Keratinocyte (primary cell): ENCODE measurements around the gene JUP.

ENCODE experiments used
- EZH2 ChIP-seq: IDR thresholded peaks from one replicate; pipeline ENCODE4 v1.6.1; 2012; ENCODE audit warnings: inconsistent platforms, mild to moderate bottlenecking, low read length, moderate library complexity
- TF ChIP-seq, protein P1 (sequence below), 3 experiments: IDR thresholded peaks in 1 of 3; conservative IDR thresholded peaks in 1 of 3; optimal IDR thresholded peaks in 1 of 3; 2 replicates in 2 of 3; 3 replicates in 1 of 3; pipeline versions ENCODE3 to v1.5.1; 2011; ENCODE audit warnings: low read length in 3 of 3, mild to moderate bottlenecking in 3 of 3, moderate library complexity in 2 of 3, control low read depth in 1 of 3, inconsistent platforms in 1 of 3; ENCODE audit not compliant: insufficient read depth in 2 of 3; ENCODE audit errors: extremely low read depth in 1 of 3

DNA sequence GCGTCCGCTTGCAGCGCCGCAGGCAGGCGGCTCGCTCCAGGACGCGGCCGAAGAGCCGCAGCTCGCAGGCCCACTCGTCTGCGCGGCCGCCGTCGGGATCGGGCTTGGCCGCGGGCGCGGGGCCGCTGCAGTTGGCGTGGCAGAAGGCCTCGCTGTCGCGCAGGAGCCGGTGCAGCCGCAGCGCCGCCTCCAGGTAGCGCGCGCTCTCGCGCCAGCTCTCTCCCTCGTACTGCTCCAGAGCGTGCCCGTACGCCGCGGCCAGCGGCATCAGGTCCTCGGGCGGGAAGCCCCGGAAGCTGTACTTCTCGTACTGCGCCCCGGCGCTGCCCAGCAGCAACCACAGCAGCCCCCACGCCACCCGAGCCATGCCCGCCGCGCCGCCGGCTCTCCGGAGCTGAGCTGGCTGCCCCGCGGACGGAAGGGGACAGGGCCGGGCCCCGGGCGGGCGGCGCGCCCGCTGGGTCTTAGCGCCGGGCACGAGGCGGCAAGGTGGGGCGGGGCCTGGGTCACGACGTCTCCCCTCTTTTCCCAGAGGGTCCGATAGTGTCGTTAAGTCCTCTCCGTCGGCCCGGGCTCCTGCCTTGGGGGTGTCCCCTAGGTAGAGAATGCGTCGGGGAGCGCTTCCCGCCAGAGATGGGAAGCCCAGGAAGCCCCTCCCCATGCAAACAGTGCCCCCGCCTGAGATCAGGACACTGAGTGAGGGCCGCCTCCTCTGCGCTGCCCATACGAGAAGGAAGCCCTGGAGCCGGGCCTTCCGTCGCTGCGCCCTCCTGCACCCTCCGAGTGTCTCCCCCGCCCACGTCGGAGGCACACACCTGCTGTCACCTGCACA, 25.3 kb upstream of the JUP start, which contains the start of gene P3H4:
- TF ChIP-seq, protein P1, sequence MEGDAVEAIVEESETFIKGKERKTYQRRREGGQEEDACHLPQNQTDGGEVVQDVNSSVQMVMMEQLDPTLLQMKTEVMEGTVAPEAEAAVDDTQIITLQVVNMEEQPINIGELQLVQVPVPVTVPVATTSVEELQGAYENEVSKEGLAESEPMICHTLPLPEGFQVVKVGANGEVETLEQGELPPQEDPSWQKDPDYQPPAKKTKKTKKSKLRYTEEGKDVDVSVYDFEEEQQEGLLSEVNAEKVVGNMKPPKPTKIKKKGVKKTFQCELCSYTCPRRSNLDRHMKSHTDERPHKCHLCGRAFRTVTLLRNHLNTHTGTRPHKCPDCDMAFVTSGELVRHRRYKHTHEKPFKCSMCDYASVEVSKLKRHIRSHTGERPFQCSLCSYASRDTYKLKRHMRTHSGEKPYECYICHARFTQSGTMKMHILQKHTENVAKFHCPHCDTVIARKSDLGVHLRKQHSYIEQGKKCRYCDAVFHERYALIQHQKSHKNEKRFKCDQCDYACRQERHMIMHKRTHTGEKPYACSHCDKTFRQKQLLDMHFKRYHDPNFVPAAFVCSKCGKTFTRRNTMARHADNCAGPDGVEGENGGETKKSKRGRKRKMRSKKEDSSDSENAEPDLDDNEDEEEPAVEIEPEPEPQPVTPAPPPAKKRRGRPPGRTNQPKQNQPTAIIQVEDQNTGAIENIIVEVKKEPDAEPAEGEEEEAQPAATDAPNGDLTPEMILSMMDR (optimal IDR thresholded peaks at IDR 0.05 in 1 of 3, IDR thresholded peaks at IDR 0.05 in 1 of 3, conservative IDR thresholded peaks at IDR 0.05 in 1 of 3; ENCODE audit: extremely low read depth in 1 of 3, insufficient read depth in 2 of 3, low read length in 3 of 3), result peak; percentile 45 to 91 (median 88)
- peak; percentile 56 for TF ChIP-seq EZH2
